Activated CD4-positive, alpha-beta memory T cell treated with anti-CD3 and anti-CD28 coated beads for 36 hours (primary cell): ENCODE results near the gene AJAP1. TPM values are rescaled to one million over a fixed set of nuclear protein-coding genes. Genes with fewer than 3 reads are reported as not detected.

ENCODE experiments used
- CTCF ChIA-PET: fragments of 350-600 bp; sonication (Branson Sonifier 250); formaldehyde crosslinking; loops from one replicate; lab custom pipeline; 2021; ENCODE audit warnings: antibody characterized with exemption, inconsistent platforms; lab: Charles Lee
- POLR2A ChIA-PET: fragments of 350-600 bp; sonication (Branson Sonifier 250); formaldehyde crosslinking; loops from one replicate; lab custom pipeline; 2021; ENCODE audit warnings: antibody characterized with exemption; lab: Charles Lee
- DNase-seq: peaks from one replicate; pipeline ENCODE4 v3.0.0-alpha.2; 2020
- H3K27ac Mint-ChIP-seq: one replicate; pipeline ENCODE4 v1.8.0; 2021; ENCODE audit warnings: mixed read lengths
- H3K27me3 Mint-ChIP-seq: one replicate; pipeline ENCODE4 v1.8.0; 2021; ENCODE audit warnings: mixed read lengths
- H3K36me3 Mint-ChIP-seq: one replicate; pipeline ENCODE4 v1.8.0; 2021; ENCODE audit warnings: mixed read lengths
- H3K4me1 Mint-ChIP-seq: one replicate; pipeline ENCODE4 v1.8.0; 2021; ENCODE audit warnings: low read depth, mixed read lengths
- H3K4me3 Mint-ChIP-seq: one replicate; pipeline ENCODE4 v1.8.0; 2021; ENCODE audit warnings: mild to moderate bottlenecking, mixed read lengths
- H3K9me3 Mint-ChIP-seq: one replicate; pipeline ENCODE4 v1.8.0; 2021; ENCODE audit warnings: mixed read lengths
- intact Hi-C: fragments of 100-400 bp; cut with micrococcal nuclease; formaldehyde crosslinking; loops from one replicate; pipeline ENCODE4 v1.15.1; 2023
- total RNA-seq, 2 experiments: library from RNA; stranded (reverse); gene quantifications; one replicate each; pipeline ENCODE4 v1.2.3, GENCODE V29; 2021

The AJAP1 gene
- total RNA-seq, 2 experiments from 2014 or later: not detected

DNA sequence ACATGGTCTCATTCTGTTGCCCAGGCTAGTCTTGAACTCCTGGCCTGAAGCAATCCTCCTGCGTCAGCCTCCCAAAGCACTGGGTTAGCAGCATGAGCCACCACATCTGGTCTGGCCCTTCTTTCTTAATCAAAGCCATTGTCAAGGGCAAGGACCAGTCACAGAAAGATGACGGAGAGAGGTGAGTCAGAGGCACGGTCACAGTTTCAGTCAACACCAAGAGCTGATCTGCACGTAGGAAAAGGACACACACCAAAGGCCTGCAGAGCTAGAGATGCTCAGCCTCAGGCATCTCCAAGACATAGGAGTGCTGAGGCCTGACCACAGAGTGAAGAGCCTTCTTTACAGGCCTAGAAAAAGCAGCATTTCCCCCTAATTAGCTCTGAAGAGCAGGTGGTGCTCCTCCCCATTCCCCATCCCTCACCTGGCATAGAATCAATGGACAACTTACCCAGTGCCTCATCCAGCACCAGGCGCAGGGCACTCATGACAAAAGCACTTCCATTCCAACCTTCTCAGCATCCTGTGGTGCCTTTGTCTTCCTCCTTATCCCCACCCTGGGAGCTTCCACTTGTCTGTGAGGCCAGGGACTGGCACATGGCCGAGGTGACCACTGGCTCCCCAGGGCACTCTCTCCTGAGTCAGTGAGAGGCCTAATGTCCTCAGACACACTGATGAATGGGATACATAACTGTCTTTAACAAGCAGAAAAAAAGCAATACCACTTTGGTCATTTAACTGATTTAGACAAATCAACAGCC is 139.8 kb downstream of the AJAP1 start:
- intact Hi-C loops: no loop called here
- no peak for DNase-seq
- CTCF ChIA-PET: no interaction called here
- POLR2A ChIA-PET: no interaction called here
- no peak overlapping the region for H3K27ac Mint-ChIP-seq
- peaks cover 5% of the 10 kb centered on the region for H3K9me3 Mint-ChIP-seq
- no peak overlapping the region for H3K4me3 Mint-ChIP-seq
- no peaks in the 10 kb centered on the region for H3K36me3 Mint-ChIP-seq
- H3K4me1 Mint-ChIP-seq: no peaks in the 10 kb centered on the region
- peaks cover 4% of the 10 kb centered on the region for H3K27me3 Mint-ChIP-seq

DNA sequence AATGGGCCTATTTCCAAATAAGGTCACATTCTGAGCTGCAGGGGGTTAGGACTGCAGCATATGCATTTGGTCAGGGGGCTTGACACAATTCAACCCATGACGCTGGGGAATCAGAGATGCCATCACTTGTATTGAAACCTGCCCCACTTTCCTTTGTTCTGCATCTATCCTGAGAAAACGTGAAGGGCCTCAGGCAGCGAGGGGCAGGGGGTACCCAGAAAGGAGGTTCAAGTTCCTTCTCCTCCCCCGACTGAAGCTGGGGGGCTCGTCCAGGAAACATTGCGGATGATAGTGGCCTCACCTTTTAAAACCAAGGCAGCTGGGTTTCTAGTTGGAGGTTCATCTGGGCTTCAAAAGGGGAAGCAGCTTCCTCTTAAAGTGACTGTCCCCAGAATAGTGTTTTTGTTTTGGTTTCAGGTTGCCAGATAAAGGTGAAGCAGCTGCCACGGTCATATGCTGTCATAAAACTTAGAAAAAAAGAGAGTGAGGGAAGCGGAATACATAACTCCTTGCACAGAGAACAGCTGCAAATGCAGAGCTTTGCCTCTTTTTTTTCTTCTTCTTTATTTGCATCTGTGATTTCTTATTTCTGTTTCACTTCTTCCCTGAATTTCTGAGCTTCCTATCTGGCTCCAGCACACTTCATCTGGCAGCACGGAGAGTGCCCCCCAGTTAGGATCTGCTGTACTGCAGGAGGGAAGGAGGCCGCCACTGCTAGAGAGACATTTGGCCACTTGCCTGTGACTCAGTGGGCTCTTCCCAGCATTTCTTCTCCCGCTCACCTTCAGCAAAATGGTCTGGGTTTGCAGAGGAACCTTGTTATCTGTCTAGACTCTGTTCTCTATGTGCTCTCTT is 142.0 kb downstream of the AJAP1 start:
- POLR2A ChIA-PET: no interaction called here

DNA sequence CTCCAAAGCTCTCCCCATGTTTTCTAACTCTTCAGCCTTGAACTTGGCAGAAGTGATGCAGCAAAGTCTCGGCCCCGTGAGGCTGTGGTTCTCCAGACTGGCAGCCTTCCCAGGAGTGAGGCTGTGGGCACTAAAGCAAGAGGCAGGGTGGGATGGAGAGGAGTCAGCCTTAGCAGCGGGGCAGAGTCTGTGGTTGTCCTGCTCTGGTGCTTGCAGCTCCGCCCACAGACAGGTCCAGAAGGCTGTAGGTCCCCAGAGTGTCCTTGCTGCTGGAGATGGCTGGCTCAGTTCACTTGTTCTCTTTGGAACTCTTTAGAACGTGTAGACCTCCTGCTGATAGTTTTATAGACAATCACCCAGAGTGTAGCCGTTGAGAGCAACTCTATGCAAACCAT is 142.6 kb downstream of the AJAP1 start:
- intact Hi-C loops: no loop called here
- H3K27me3 Mint-ChIP-seq: peaks cover 2% of the 10 kb centered on the region

More for the DNA sequence above, 142.0 kb downstream of the AJAP1 start:
- Mint-ChIP-seq H3K4me3 (no peak overlapping the region), H3K4me1 (no peaks in the 10 kb centered on the region), H3K36me3 (no peaks in the 10 kb centered on the region), H3K27ac (no peak overlapping the region), H3K9me3 (peaks cover 5% of the 10 kb centered on the region), H3K27me3 (no peaks in the 10 kb centered on the region)
- intact Hi-C loops: no loop called here
- CTCF ChIA-PET: interaction anchor here (0.7 kb wide), 1 partner anchor 324 kb away, joined by 3 read pairs; no protein-coding TSS in a partner anchor
- DNase-seq: no peak

DNA sequence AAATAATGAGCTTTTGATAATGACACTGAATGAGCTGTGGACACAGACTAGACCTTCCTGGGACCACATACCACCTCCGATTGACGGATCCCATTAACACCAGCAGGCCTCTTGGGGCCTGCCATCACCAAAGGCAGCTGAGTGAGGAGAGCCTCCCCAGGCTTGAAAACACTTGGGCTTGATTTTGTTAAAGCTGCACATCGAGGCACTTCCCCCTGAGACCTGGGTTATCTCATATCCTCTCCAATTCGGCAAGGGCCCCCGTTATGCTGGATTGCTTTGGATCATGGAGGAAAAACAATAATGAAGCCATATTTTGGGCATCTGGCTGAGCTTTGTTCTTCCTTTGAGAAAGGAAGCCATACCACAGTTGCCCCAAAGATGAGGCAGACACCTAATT is 143.0 kb downstream of the AJAP1 start:
- CTCF ChIA-PET: no interaction called here
- no peak overlapping the region for H3K4me3 Mint-ChIP-seq
- DNase-seq: no peak
- H3K9me3 Mint-ChIP-seq: peaks cover 5% of the 10 kb centered on the region
- no peaks in the 10 kb centered on the region for H3K36me3 Mint-ChIP-seq
- peaks cover 2% of the 10 kb centered on the region for H3K27me3 Mint-ChIP-seq
- no peaks in the 10 kb centered on the region for H3K4me1 Mint-ChIP-seq
- intact Hi-C loops: no loop called here
- H3K27ac Mint-ChIP-seq: no peak overlapping the region
- POLR2A ChIA-PET: no interaction called here

More for the DNA sequence above, 142.6 kb downstream of the AJAP1 start:
- Mint-ChIP-seq H3K4me1 (no peaks in the 10 kb centered on the region), H3K4me3 (no peak overlapping the region), H3K36me3 (no peaks in the 10 kb centered on the region), H3K27ac (no peak overlapping the region), H3K9me3 (peaks cover 5% of the 10 kb centered on the region)
- CTCF ChIA-PET: interaction anchor here (0.7 kb wide), 1 partner anchor 323 kb away, joined by 3 read pairs; no protein-coding TSS in a partner anchor
- no peak for DNase-seq
- POLR2A ChIA-PET: no interaction called here

DNA sequence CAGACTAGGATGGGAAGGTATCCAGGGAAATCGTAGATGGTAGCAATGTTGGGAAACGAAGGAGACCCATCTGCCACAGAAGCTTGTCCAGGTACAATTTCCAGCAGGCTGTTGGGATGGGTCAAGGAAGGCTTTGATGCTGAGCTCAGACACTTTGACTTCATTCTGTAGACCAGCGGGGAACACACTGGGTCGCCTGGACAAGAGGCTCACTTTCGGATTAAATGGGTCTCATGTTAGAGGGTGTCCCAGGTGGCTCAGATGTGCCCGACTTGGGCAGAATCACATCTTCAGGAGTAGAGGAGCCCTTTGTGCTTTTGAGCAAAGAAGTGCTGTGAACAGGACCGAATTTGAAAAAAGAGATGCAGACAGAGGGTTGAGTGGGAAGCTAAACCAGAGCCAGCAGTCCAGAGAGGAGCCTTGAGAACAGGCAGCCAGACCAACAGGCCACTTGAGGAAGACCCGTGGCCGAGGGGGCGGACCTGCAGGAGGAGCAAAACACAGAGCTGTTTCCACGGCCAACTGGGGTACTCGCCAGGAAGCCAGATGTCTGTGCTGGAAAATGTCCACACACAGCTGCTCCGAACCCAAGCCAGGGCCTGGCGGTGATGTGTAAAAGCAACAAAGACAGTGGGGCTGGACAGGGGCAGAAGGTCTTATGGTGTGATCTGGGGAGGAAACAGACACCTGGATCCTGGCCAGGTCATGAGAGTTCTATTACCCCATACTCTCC is 146.9 kb downstream of the AJAP1 start:
- Mint-ChIP-seq H3K27ac (no peak overlapping the region), H3K36me3 (no peaks in the 10 kb centered on the region), H3K27me3 (peaks cover 14% of the 10 kb centered on the region), H3K4me3 (no peak overlapping the region), H3K9me3 (peaks cover 6% of the 10 kb centered on the region), H3K4me1 (no peaks in the 10 kb centered on the region)
- CTCF ChIA-PET: no interaction called here
- POLR2A ChIA-PET: no interaction called here
- intact Hi-C loops: no loop called here
- no peak for DNase-seq

DNA sequence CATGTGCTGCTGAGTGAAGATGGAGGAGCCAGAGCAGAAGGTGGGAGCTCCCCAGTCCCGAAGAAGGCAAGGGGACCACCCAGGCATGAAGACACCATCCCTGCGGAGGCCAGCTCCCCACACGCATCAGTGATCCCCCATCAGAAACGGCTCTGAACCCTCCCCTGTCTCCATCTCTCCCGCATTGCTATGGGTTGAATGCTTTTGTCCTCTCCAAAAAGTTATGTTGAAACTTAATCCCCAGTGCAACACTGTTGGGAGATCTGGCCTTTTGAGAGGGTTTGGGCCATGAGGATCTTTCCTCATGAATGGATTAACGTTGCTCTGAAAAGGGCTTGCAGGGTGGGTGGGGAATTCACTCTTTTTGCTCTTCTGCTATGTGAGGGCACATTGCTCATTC is 147.6 kb downstream of the AJAP1 start:
- no peak overlapping the region for H3K27ac Mint-ChIP-seq
- H3K36me3 Mint-ChIP-seq: no peaks in the 10 kb centered on the region
- H3K4me3 Mint-ChIP-seq: no peak overlapping the region
- CTCF ChIA-PET: no interaction called here
- POLR2A ChIA-PET: no interaction called here
- H3K27me3 Mint-ChIP-seq: peaks cover 16% of the 10 kb centered on the region
- no peak for DNase-seq
- intact Hi-C loops: no loop called here
- no peaks in the 10 kb centered on the region for H3K4me1 Mint-ChIP-seq
- H3K9me3 Mint-ChIP-seq: peaks cover 3% of the 10 kb centered on the region

DNA sequence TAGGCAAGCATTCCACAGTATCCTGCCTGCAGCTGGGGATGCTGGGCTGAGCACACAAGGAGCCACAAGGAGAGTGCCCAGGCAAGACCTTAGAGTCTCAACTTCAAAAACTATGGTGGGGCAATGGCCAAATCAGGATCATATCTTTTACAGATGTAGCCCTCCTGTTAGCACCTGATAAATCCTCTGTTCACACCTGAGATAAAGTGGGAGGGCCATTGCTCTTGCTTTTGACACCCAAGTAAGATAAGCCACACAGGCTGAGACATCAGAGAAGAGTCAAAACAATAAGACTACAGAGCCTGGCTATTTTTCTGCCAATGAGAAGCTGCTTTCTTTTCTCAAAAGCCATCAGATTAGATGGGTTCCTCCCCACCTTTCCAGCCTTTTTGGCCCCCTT is 148.9 kb downstream of the AJAP1 start:
- no peak for DNase-seq
- intact Hi-C loops: no loop called here
- CTCF ChIA-PET: no interaction called here
- no peak overlapping the region for H3K4me3 Mint-ChIP-seq
- no peaks in the 10 kb centered on the region for H3K36me3 Mint-ChIP-seq
- no peaks in the 10 kb centered on the region for H3K4me1 Mint-ChIP-seq
- POLR2A ChIA-PET: no interaction called here
- H3K27me3 Mint-ChIP-seq: peaks cover 16% of the 10 kb centered on the region
- H3K27ac Mint-ChIP-seq: no peak overlapping the region
- H3K9me3 Mint-ChIP-seq: peaks cover 3% of the 10 kb centered on the region

DNA sequence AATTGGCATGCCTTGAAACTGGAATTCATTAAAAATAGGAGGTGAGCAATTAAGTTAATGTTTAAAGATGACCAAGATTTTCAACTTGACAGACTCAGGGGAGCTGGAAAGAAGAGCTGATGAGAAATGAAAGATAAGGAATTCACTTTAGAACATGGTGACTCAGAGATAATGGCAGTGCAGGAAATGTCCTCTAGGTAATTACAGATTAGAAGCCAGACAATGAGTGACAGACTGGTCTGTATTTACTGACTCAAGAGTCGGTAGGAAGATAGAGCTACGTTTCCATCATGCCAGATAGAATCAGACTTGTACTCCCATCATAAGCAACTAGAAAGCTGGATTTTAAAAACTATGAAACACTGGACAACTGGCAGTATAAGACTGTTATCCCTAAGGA is 151.6 kb downstream of the AJAP1 start:
- POLR2A ChIA-PET: no interaction called here
- H3K27ac Mint-ChIP-seq: no peak overlapping the region
- no peaks in the 10 kb centered on the region for H3K36me3 Mint-ChIP-seq
- no peaks in the 10 kb centered on the region for H3K4me1 Mint-ChIP-seq
- no peak overlapping the region for H3K4me3 Mint-ChIP-seq
- H3K9me3 Mint-ChIP-seq: peaks cover 3% of the 10 kb centered on the region
- peaks cover 25% of the 10 kb centered on the region for H3K27me3 Mint-ChIP-seq
- intact Hi-C loops: no loop called here
- CTCF ChIA-PET: no interaction called here
- no peak for DNase-seq

DNA sequence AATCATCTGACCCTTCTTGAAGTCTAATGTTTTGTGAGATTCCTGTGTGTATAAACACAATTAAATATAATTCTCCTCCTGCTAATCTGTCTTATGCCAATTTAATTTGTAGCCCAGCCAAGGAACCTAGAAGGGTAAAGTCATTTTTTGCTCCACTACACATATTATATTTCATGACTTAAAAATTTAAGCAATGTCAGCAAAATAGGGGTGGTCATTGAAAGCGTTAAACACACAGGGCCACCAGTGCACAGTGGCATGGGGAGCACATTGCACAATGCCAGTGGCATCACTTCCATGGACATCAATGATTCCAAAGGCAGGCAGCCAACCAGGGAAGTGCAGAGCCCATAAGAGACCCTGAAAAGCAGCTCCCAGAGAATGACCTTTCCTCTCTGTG is 166.1 kb downstream of the AJAP1 start:
- no peak for DNase-seq
- Mint-ChIP-seq H3K4me3 (no peak overlapping the region), H3K4me1 (no peaks in the 10 kb centered on the region), H3K9me3 (peaks cover 17% of the 10 kb centered on the region), H3K27ac (no peak overlapping the region), H3K36me3 (no peaks in the 10 kb centered on the region), H3K27me3 (peaks cover 1% of the 10 kb centered on the region)
- intact Hi-C loops: no loop called here
- ChIA-PET CTCF (no interaction called here), POLR2A (no interaction called here)

DNA sequence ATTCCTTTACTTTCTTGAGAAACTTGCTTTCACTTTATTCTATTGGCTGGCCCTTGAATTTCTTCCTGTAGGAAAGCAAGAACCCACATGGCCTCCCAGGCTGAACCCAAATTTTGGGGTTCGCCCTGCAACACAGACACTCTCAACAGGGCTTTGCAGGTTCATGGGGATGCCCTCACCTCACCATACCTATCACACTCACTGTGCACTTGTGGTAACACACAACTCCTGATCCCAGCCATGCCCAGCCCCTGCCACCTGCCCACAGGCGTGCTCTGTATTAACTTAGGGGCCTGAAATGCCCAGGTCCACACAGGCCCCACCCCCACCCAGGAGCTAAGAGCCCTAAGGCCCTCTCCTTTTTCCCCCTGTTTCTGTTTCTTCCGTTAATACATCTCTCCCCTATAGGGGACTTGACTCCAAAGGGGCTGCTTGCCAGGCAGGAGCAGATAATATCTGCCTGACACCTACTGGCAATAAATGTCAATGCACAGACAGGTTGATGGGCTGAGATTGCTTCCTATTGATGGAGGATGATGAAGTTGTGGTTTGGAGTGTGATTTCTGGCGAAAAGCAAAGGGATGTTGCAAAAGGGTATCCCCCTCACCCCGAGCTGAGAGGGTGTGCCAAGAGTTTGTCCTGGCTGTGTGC is 171.5 kb downstream of the AJAP1 start:
- POLR2A ChIA-PET: no interaction called here
- CTCF ChIA-PET: no interaction called here
- Mint-ChIP-seq H3K27ac (no peak overlapping the region), H3K9me3 (peaks cover 8% of the 10 kb centered on the region), H3K4me1 (no peaks in the 10 kb centered on the region), H3K27me3 (peaks cover 7% of the 10 kb centered on the region), H3K4me3 (no peak overlapping the region), H3K36me3 (no peaks in the 10 kb centered on the region)
- no peak for DNase-seq
- intact Hi-C loops: no loop called here

DNA sequence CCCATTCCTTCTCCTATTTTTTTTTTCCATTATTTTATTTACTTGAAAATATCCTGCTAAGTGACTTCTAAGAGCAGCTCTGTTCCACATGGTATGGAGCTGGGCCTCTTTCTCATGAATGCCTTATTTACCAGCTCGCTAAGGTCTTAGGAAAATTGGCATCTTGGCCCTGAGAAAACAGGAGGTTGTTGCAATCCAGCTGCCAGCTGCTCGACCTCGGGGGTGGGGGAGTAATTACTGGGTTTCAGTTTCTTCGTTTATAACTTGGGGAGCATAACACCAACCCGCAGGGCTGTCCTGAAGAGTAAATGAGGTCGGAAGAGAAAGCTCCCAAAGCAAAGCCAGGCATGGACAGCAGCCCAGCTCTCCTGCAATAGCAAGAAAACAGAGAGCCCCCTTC is 176.3 kb downstream of the AJAP1 start:
- Mint-ChIP-seq H3K4me1 (no peaks in the 10 kb centered on the region), H3K27me3 (peaks cover 7% of the 10 kb centered on the region), H3K9me3 (peaks cover 4% of the 10 kb centered on the region), H3K27ac (no peak overlapping the region), H3K4me3 (no peak overlapping the region), H3K36me3 (no peaks in the 10 kb centered on the region)
- DNase-seq: no peak
- intact Hi-C loops: no loop called here
- ChIA-PET CTCF (no interaction called here), POLR2A (no interaction called here)

DNA sequence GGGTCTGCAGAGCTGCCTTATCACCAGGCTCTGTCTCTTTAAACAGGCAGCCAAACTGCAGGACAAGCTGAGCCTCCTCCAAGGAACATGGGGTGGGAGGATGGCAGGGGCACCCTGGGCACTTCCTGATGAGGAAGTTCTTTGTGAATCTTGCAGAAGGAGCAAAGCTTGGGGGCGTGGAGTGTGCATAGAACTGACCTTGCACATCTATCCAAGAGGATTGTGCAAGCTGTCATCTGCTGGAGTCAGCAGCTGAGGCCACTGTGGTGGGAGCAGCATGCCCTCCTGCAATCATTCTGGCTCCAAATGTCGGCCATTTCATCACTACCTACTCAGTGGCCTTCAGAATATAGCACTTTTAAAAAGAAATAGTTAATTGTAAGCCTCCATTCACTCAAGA is 182.2 kb downstream of the AJAP1 start:
- peaks cover 8% of the 10 kb centered on the region for H3K9me3 Mint-ChIP-seq
- H3K4me1 Mint-ChIP-seq: no peaks in the 10 kb centered on the region
- H3K27ac Mint-ChIP-seq: no peak overlapping the region
- CTCF ChIA-PET: no interaction called here
- intact Hi-C loops: no loop called here
- no peak overlapping the region for H3K4me3 Mint-ChIP-seq
- H3K27me3 Mint-ChIP-seq: peaks cover 4% of the 10 kb centered on the region
- H3K36me3 Mint-ChIP-seq: no peaks in the 10 kb centered on the region
- no peak for DNase-seq
- POLR2A ChIA-PET: no interaction called here
